Measurements from ENCODE around the gene PPP1R11.

GRCh38 chr6:30075790-30076732 is 9.1 kb downstream of the PPP1R11 start:
- no peak for TF ChIP-seq POLR2A (IDR thresholded peaks at IDR 0.05)
- TF ChIP-seq CTCF (IDR thresholded peaks at IDR 0.05) = peak in 1 of 3 donors; percentile 6
